RWPE1 (cell line): ENCODE results near the gene HHAT.
"Not testable (repeated sequence)": the region's sequence is repeated elsewhere in the genome, so short reads cannot be mapped to it uniquely, and the experiment has no call there.

Source experiments
- CTCF ChIA-PET: fragments of 350-600 bp; sonication (Branson Sonifier 250); formaldehyde crosslinking; extraction: SDS; loops from one replicate; lab custom pipeline; 2021; lab: Yijun Ruan, JAX
- POLR2A ChIA-PET: fragments of 400-600 bp; formaldehyde crosslinking; extraction: SDS; loops from one replicate; lab custom pipeline; 2020; ENCODE audit warnings: antibody characterized with exemption; ENCODE audit not compliant: low non-redundant PET; lab: Yijun Ruan, JAX
- DNase-seq: peaks from one replicate; pipeline ENCODE4 v3.0.0; 2012; ENCODE audit warnings: low spot score
- H3K27ac ChIP-seq: fragments of 450-650 bp; 2 replicates; pipeline ENCODE4 v1.5.1; 2017
- TF ChIP-seq, protein P1 (sequence below): fragments of 450-650 bp; conservative IDR thresholded peaks from 2 replicates; pipeline ENCODE4 v1.5.1; 2017; ENCODE audit warnings: low read depth, mild to moderate bottlenecking

HHAT gene

DNA sequence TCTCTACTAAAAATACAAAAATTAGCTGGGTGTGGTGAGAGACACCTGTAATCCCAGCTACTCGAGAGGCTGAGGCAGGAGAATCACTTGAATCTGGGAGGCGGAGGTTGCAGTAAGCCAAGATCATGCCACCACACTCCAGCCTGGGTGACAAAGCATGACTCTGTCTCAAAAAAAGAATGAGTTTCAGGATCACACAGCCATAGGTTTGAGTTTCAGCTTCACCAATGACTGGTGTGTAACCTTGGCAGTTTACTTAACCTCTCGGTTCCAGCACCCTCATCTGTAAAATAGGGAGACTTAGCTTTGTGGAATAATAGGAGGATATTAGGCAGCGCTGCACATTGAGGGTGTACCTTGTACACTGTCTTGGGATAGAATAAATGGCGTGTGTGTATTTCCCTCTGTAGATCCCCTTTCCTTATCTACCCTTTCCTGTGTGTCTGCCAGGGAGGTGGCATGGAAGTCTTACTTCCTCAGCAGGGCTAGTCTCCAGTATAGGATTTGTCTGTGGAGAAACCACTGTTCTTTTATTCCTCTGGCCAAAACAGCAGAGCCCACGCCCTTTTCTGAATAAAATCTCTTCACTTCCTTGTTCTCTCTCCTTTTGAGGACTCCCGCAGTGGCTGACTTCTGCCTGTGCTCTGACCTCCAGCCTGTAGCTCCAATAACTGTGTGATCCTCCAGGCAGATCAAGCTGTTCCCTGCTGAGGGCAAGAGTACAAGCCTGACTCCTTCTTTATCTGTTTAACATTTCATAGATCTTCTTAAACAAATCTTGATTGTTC, 90.4 kb downstream of the HHAT start:
- ChIA-PET POLR2A (interaction anchor here (0.6 to 0.7 kb wide), 2 partner anchors 19 to 93 kb away, joined by 3 to 15 read pairs; no protein-coding TSS in a partner anchor), CTCF (interaction anchor here (0.6 kb wide), 1 partner anchor 719 kb away, joined by 4 read pairs; no protein-coding TSS in a partner anchor)
- TF ChIP-seq, protein P1, sequence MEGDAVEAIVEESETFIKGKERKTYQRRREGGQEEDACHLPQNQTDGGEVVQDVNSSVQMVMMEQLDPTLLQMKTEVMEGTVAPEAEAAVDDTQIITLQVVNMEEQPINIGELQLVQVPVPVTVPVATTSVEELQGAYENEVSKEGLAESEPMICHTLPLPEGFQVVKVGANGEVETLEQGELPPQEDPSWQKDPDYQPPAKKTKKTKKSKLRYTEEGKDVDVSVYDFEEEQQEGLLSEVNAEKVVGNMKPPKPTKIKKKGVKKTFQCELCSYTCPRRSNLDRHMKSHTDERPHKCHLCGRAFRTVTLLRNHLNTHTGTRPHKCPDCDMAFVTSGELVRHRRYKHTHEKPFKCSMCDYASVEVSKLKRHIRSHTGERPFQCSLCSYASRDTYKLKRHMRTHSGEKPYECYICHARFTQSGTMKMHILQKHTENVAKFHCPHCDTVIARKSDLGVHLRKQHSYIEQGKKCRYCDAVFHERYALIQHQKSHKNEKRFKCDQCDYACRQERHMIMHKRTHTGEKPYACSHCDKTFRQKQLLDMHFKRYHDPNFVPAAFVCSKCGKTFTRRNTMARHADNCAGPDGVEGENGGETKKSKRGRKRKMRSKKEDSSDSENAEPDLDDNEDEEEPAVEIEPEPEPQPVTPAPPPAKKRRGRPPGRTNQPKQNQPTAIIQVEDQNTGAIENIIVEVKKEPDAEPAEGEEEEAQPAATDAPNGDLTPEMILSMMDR, result no peak
- no peak overlapping the region for H3K27ac ChIP-seq
- DNase-seq, result no peak

DNA sequence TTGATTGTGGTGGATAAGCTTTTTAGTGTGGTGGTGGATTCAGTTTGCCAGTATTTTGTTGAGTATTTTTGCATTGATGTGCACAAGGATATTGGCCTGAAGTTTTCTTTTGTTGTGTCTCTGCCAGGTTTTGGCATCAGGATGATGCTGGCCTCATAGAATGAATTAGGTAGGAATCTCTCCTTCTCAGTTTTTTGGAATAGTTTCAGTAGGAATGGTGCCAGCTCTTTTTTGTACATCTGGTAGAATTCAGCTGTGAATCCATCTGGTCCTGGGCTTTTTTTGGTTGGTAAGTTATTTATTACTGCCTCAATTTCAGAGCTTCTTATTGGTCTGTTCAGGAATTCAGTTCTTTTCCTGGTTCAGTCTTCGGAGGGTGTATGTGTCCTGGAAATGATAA, 98.0 kb downstream of the HHAT start:
- H3K27ac ChIP-seq, POLR2A ChIA-PET, DNase-seq: not testable (repeated sequence)
- CTCF ChIA-PET, result interaction anchor here (0.6 kb wide), 1 partner anchor 9 kb away, joined by 4 read pairs; no protein-coding TSS in a partner anchor

DNA sequence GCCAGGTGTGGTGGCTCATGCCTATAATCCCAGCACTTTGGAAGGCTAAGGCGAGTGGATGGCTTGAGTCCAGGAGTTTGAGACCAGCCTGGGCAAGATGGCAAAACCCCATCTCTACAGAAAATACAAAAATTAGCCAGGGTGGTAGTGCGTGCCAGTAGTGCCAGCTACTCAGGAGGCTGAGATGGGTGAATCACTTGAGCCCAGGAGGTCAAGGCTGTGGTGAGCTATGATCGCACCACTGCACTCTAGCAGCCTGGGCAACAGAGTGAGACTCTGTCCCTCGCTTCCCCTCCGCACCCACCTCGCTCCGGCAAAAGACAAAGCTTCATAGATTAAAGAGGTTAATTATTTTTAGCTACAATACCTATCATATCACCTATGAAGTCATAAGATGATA, 100.0 kb downstream of the HHAT start:
- POLR2A ChIA-PET, result no interaction called here
- CTCF ChIA-PET, result interaction anchor here (0.6 kb wide), 1 partner anchor 759 kb away, joined by 4 read pairs; no protein-coding TSS in a partner anchor
- DNase-seq, result no peak
- no peak overlapping the region for H3K27ac ChIP-seq
- TF ChIP-seq, protein P1, result no peak

DNA sequence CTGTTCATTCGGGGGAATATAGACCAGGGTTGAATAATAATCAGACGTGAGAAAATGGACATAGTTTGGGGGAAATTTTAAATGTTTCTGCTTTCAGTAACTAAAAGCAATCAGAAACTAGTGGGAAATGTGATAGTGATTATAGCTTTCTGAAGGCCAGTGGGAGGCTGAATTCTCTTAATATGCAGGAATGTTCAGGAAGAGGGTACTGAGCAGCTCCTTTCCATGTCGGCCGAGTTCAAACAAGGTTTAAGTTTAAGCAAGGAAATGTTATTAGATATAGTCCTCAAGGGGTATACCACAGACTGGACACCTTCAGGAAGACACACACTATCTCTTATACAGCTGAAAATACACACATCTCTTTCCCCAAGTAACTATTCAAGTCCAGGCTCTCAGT, 105.5 kb downstream of the HHAT start:
- ChIA-PET POLR2A (no interaction called here), CTCF (no interaction called here)
- DNase-seq, result no peak
- no peak overlapping the region for H3K27ac ChIP-seq
- TF ChIP-seq, protein P1, result no peak

DNA sequence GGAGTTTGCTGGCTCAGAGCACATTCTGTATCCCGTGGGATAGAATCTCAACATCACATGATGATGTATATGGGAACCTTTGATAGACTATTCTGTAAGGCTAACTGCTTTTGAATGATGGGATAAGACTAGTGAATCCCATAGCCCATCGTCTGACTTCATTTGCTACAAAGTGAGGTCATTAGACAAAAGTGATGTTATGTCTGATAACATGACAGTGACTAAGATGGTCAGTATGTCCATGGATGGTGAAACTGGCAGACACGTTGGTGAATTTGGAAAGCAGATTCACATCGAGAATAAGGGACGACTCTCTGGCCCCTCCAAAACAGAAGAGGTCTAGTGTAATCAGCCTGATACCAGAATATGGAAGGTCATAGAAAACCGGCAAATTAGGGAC, 108.4 kb downstream of the HHAT start:
- no peak overlapping the region for H3K27ac ChIP-seq
- POLR2A ChIA-PET, result no interaction called here
- DNase-seq, result no peak
- CTCF ChIA-PET, result no interaction called here
- TF ChIP-seq, protein P1, result no peak

DNA sequence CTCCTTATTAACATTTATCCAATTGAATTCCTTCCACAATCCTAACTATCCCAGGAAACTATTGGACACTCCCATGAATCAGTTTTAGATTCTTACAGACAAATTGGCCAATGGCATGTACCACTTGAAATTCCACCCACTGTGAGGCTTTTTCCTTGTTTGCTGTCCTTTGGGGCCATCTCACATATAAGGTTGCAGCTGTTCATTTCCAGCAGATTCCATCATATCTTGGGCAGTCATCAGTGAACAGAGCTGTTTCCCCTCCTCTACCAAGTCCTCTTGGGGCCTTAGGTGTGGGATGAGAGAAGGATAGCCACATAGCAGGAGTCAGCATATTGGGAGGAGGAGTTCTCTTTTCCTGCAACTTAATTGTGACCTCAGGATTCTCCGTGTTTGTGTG, 109.1 kb downstream of the HHAT start:
- POLR2A ChIA-PET, result no interaction called here
- H3K27ac ChIP-seq, result no peak overlapping the region
- no peak for DNase-seq
- TF ChIP-seq, protein P1, result no peak
- CTCF ChIA-PET, result interaction anchor here (0.6 to 0.8 kb wide), 2 partner anchors 483 to 512 kb away, joined by 3 read pairs; no protein-coding TSS in a partner anchor
